Measurements from ENCODE around the gene CDC34. TPM values are rescaled to one million over a fixed set of nuclear protein-coding genes. Genes with fewer than 3 reads are reported as not detected.

Gene CDC34
- total and polyA plus RNA-seq, 9 of the 15 experiments (the other 6 are each of a cell fraction or from before 2014, with no cell fraction given): 0.80 to 203 (median 65.5) TPM

DNA sequence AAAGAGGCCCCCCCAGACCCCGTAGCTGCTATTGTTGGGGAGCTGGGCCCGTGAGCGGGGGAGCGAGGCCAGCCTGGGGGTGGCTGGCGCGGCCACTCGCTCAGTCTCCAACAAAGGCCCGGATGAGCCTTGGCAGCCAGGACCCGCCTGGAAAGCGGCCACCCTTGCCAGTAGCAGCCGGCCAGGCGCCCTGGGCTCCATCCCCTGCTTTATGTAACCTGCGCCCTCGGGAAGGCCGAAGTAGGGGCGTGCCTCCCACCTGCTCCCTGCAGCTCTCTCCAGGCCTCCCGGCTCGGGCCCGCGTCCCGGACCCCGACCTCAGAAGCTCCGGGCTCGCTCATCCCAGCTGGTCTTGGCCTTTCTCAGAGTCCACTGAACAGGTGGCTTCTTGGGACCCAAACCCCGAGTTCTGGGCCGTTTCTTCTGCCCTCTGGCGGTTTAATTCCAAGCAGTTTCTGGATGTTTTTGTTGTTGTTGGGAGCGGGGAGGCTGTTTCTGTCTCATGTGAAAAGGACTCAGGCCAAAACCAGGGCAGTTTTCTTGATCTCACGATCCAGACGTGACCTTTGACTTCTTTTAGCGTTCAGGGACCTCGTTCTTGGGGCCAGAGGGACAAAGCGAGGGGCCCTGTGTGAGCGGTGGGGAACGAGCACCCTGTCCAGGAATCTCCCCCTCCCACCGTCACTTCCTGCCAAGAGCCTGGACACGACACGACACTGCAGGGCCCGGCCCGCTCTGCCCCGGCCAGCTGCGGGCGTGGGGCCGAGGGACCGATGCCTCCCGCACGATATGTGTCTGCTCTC, 1.2 kb downstream of the CDC34 start (continued):
- TF ChIP-seq BCLAF1 (IDR thresholded peaks at IDR 0.05; ENCODE audit: borderline replicate concordance in 1 of 2, control insufficient read depth in 1 of 2, low read depth in 2 of 2, low read length in 1 of 2) (0 out of 4 replicates have a peak, but pooled peaks of 1 of the 2 experiments have one; percentile 22), HNRNPL (IDR thresholded peaks at IDR 0.05; ENCODE audit: low read depth, low read length) (0 out of 2 replicates have a peak, but pooled peaks have one; percentile 40), TBP (optimal IDR thresholded peaks at IDR 0.05; ENCODE audit: low read depth, low read length) (peak; percentile 8), TAL1 (IDR thresholded peaks at IDR 0.05) (peak; percentile 34; the same call in 1 of the 2 replicates), RAD21 (CRISPR knock-in tag; conservative IDR thresholded peaks at IDR 0.05 in 1 of 2, IDR thresholded peaks at IDR 0.05 in 1 of 2) (peak; percentile 45 to 48), CGGBP1 (CRISPR knock-in tag; IDR thresholded peaks at IDR 0.05) (no peak), STAT5A (IDR thresholded peaks at IDR 0.05; ENCODE audit: borderline replicate concordance, low read length) (no peak), MTA3 (IDR thresholded peaks at IDR 0.05; ENCODE audit: borderline replicate concordance) (peak; percentile 46; the same call in 1 of the 2 replicates), CAMTA2 (CRISPR knock-in tag; conservative IDR thresholded peaks at IDR 0.05) (no peak), ZNF764 (CRISPR knock-in tag; IDR thresholded peaks at IDR 0.05; ENCODE audit: low read depth) (no peak), TAF1 (IDR thresholded peaks at IDR 0.05; ENCODE audit: control insufficient read depth, extremely low read depth, insufficient read depth, low read length, severe bottlenecking) (peak; percentile 55)
- TF ChIP-seq, protein P1, sequence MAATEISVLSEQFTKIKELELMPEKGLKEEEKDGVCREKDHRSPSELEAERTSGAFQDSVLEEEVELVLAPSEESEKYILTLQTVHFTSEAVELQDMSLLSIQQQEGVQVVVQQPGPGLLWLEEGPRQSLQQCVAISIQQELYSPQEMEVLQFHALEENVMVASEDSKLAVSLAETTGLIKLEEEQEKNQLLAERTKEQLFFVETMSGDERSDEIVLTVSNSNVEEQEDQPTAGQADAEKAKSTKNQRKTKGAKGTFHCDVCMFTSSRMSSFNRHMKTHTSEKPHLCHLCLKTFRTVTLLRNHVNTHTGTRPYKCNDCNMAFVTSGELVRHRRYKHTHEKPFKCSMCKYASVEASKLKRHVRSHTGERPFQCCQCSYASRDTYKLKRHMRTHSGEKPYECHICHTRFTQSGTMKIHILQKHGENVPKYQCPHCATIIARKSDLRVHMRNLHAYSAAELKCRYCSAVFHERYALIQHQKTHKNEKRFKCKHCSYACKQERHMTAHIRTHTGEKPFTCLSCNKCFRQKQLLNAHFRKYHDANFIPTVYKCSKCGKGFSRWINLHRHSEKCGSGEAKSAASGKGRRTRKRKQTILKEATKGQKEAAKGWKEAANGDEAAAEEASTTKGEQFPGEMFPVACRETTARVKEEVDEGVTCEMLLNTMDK (IDR thresholded peaks at IDR 0.05; ENCODE audit: borderline replicate concordance, insufficient read depth, low read depth, low read length, poor library complexity, severe bottlenecking): peak; percentile 80
- TF ChIP-seq, protein P2, sequence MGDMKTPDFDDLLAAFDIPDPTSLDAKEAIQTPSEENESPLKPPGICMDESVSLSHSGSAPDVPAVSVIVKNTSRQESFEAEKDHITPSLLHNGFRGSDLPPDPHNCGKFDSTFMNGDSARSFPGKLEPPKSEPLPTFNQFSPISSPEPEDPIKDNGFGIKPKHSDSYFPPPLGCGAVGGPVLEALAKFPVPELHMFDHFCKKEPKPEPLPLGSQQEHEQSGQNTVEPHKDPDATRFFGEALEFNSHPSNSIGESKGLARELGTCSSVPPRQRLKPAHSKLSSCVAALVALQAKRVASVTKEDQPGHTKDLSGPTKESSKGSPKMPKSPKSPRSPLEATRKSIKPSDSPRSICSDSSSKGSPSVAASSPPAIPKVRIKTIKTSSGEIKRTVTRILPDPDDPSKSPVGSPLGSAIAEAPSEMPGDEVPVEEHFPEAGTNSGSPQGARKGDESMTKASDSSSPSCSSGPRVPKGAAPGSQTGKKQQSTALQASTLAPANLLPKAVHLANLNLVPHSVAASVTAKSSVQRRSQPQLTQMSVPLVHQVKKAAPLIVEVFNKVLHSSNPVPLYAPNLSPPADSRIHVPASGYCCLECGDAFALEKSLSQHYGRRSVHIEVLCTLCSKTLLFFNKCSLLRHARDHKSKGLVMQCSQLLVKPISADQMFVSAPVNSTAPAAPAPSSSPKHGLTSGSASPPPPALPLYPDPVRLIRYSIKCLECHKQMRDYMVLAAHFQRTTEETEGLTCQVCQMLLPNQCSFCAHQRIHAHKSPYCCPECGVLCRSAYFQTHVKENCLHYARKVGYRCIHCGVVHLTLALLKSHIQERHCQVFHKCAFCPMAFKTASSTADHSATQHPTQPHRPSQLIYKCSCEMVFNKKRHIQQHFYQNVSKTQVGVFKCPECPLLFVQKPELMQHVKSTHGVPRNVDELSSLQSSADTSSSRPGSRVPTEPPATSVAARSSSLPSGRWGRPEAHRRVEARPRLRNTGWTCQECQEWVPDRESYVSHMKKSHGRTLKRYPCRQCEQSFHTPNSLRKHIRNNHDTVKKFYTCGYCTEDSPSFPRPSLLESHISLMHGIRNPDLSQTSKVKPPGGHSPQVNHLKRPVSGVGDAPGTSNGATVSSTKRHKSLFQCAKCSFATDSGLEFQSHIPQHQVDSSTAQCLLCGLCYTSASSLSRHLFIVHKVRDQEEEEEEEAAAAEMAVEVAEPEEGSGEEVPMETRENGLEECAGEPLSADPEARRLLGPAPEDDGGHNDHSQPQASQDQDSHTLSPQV (IDR thresholded peaks at IDR 0.05): peak; percentile 60

Measured in K562 (cell line).